G401 (cell line): ENCODE results near the gene DPH7. TPM values are rescaled to one million over a fixed set of nuclear protein-coding genes. Genes with fewer than 3 reads are reported as not detected.
"Not testable (repeated sequence)": the region's sequence is repeated elsewhere in the genome, so short reads cannot be mapped to it uniquely, and the experiment has no call there.

ENCODE experiments used
- DNase-seq: peaks from one replicate; pipeline ENCODE4 v3.0.0-alpha.2; 2015; ENCODE audit warnings: low spot score
- in situ Hi-C: cut with HindIII; loops from 2 replicates; pipeline ENCODE4 v1.10.0; 2016; ENCODE audit warnings: low sequenced_read_pairs, mixed read lengths
- total RNA-seq: library from RNA; depleted of rRNA; stranded (reverse); fragments of >200 nt; shearing (Covaris generic); gene quantifications from 2 replicates; pipeline ENCODE4 v1.2.3, GENCODE V29; 2014

DPH7 gene
- total RNA-seq, 1 experiment from 2014 or later: 46.2 TPM

- in situ Hi-C loops: no loop called here
- no peak for DNase-seq
Observed at GRCh38 chr9:137530331-137530730, 48.4 kb downstream of the DPH7 start.

GRCh38 chr9:137524981-137525317 lies 53.8 kb downstream of the DPH7 start:
- no peak for DNase-seq
- in situ Hi-C loops: no loop called here

GRCh38 chr9:137524161-137524980 lies 54.4 kb downstream of the DPH7 start:
- DNase-seq: no peak
- in situ Hi-C loops: no loop called here

- in situ Hi-C loops: no loop called here
- no peak for DNase-seq
Observed at GRCh38 chr9:137522746-137523455, 55.8 kb downstream of the DPH7 start.

GRCh38 chr9:137521405-137521985 lies 57.2 kb downstream of the DPH7 start:
- DNase-seq: no peak
- in situ Hi-C loops: no loop called here

- in situ Hi-C loops: no loop called here
- no peak for DNase-seq
Observed at GRCh38 chr9:137520614-137521404, 57.9 kb downstream of the DPH7 start.

GRCh38 chr9:137519553-137519952 lies 59.2 kb downstream of the DPH7 start:
- in situ Hi-C loops: no loop called here
- DNase-seq: no peak

DNA sequence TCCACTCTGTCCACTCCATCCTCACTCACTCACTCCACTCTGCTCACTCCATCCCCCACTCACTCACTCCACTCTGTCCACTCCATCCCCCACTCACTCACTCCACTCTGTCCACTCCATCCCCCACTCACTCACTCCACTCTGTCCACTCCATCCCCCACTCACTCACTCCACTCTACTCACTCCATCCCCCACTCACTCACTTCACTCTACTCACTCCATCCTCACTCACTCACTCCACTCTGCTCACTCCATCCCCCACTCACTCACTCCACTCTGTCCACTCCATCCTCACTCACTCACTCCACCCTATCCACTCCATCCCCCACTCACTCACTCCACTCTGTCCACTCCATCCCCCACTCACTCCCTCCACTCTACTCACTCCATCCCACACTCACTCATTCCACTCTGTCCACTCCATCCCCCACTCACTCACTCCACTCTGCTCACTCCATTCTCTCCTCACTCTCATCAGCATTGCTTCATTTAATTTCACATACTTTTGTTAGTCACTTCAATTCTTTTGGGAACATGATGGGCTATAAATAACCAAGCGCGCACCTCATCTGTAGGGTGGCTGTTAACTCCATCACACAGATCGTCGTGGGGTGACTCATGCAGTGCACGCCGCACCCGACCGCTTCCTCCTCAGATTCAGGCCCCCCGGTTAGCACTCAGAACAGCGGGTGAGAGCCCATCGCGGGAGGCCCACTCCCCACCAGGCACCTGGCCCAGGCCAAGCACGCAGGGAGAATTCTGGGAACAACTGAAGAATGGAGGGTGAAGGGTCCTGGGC lies 59.9 kb downstream of the DPH7 start:
- DNase-seq, in situ Hi-C loops: not testable (repeated sequence)

- in situ Hi-C loops: no loop called here
- no peak for DNase-seq
Observed at GRCh38 chr9:137516144-137516917, 62.4 kb downstream of the DPH7 start.

DNA sequence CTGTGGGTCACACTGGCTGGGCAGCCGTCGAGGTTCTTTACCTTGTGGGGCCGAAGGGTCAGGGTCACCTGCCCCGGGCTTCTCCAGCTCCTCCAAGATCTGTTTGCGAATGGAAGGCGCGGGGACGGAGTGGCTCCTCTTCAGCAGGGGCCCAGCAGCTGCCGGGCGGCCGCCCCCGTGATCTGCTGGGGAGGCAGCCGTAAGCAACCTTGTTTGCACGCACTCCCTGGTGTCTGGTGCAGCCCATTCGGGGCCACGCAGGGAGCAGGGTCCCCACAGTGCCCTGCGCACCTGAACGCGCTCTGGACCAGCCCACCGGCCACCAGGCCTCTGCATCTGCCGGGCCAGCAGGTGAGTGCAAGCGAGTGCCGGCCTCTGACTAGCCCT lies 63.4 kb downstream of the DPH7 start:
- DNase-seq: no peak
- in situ Hi-C loops: no loop called here

GRCh38 chr9:137514691-137515337 lies 63.9 kb downstream of the DPH7 start:
- no peak for DNase-seq
- in situ Hi-C loops: no loop called here

GRCh38 chr9:137513801-137514570 lies 64.7 kb downstream of the DPH7 start:
- in situ Hi-C loops, DNase-seq: not testable (repeated sequence)

DNA sequence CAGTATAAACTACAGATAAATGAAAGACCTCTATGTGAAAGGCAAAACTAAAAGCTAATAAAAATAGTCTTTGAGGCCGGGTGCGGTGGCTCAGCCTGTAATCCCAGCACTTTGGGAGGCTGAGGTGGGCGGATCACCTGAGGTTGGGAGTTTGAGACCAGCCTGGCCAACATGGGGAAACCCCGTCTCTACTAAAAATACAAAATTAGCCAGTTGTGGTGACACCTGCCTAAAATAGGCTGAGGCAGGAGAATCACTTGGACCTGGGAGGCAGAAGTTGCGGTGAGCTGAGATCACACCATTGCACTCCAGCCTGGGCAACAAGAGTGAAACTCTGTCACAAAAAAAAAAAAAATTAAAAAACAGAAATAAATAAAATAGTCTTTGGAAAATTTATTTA lies 65.6 kb downstream of the DPH7 start:
- in situ Hi-C loops: not testable (repeated sequence)

DNA sequence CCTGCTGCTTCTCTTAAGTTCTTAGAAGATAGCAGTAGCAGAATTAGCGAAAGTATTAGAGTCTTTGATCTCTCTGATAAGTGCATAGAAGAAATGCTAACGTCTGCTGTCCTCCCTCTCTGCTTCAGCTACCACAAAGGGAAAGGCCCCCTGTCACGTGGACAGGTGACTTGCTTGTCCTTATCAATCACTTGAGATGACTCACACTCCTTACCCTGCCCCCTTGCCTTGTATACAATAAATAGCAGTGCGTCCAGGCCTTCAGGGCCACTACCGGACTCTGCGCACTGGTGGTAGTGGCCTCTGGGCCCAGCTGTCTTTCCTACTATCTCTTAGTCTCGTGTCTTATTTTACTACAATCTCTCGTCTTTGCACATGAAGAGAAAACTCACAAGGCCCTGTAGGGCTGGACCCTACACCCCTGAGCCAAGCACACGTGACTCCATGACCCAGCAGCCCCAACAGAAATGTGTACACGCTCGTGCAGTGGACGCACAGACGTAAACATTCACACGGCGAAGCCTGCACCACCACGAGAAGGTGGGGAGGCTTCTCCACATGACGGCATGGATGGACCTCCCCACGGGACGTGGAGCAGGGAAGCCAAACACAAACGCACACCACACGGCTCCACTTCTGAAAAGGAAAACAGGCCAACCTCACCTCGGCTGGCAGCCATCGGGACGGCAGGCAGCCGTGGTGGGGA lies 66.8 kb downstream of the DPH7 start:
- in situ Hi-C loops: no loop called here
- no peak for DNase-seq

More for the DNA sequence above, 65.6 kb downstream of the DPH7 start:
- not testable (repeated sequence) for DNase-seq

- DNase-seq, in situ Hi-C loops: not testable (repeated sequence)
Observed at GRCh38 chr9:137511126-137511525, 67.6 kb downstream of the DPH7 start.

DNA sequence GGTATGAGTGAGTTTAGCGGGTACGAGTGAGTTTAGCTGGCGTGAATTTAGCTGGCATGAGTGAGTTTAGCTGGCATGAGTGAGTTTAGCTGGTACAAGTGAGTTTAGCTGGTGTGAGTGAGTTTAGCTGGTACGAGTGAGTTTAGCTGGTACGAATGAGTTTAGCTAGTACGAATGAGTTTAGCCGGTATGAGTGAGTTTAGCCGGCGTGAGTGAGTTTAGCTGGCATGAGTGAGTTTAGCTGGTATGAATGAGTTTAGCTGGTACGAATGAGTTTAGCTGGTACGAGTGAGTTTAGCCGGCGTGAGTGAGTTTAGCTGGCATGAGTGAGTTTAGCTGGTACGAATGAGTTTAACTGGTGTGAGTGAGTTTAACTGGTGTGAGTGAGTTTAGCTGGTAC lies 69.5 kb downstream of the DPH7 start:
- DNase-seq: no peak
- in situ Hi-C loops: no loop called here
